ENCODE measurements around the gene RAB11FIP4.

Gene RAB11FIP4

DNA sequence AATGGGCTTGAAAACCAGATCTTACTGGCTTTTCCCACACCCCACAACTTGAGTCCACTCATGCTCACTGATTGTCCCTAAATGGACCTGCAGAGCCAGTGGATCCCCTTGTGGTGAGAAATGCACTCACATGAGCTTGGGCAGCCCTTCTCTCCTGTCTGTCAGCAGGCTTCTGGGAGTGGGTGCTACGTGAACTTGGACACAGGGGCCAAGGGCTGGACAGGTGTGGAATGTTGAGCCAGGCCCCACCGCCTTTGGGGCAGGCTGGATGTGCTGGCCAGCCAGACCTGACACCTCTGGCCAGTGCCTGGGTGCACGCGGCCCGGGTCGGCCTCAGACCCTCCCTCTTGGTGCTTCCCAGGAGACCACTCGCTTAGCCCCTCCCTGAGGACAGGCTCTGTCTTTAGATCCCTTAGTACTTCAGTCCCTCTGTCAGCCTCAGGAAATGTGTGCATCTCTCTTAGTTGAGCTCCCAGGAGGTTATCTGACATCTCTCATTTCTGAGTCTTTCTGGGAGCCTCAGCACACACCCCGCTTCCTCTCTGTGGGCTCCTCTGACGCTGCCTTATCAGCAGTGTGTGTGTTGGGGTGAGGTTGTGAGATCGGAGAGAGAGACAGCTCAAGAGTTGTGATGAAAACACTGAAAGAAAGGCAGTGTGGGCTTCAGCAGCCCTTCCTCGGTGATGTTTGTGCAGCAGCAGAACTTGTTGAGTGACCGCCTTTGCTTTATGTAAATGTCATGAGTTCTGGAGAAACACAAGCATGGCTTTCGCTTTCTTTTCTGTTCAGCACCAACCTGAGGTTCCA lies 117.0 kb downstream of the RAB11FIP4 start:
- peak; percentile 75 to 76 for DNase-seq

DNA sequence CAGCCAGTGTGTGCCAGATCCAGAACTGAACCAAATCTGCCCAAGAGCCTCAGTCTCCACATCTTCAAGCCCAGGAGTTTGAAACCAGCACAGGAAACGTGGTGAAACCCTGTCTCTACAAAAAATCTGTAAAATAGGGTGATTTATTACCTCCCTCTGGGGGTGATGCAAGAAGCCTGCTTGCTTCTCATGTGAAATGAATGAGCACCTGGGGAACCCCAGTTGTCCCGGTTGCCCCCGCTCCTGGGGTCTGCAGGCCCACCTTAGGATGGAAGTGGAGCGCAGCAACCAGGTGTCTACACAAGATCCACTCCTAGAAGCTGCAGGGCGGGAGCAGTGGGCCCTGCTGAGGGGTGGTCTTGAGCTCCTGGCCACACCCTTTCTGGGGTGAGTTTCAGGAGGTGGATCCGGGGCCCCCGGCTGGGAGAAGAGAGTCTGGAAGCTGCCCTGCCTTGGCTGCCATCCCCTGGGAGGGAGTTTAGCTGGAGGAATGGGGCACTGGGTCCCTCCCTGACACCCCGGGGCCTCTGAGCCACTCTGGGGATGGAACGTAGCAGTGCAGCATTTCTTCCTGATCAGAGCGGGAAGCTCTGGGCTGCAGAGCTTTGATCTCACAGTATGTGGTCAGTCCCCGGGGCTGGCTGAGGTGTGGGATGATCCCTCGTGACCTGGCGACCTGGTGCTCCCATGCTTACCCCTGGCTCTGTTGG lies 117.8 kb downstream of the RAB11FIP4 start:
- peak in 1 of 2 donors; percentile 17 for DNase-seq

DNA sequence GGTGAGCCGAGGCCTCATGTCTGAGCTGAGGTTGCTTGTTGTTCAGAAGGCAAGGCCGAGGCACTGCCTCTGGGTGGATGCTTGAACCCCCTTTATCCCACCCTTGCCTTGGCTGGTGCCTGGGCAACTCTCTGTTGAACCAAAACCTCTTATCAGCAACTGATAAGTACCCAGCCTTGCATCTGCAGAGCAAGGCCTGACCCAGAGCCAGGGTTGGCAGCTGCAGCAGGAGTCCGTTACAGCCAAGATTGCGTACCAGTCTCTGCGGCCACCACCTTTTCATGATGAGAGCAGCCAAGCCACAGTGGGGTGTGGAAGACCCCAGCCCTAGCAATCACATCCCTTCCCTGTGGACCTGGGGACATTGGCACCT lies 118.3 kb downstream of the RAB11FIP4 start:
- DNase-seq: no peak

DNA sequence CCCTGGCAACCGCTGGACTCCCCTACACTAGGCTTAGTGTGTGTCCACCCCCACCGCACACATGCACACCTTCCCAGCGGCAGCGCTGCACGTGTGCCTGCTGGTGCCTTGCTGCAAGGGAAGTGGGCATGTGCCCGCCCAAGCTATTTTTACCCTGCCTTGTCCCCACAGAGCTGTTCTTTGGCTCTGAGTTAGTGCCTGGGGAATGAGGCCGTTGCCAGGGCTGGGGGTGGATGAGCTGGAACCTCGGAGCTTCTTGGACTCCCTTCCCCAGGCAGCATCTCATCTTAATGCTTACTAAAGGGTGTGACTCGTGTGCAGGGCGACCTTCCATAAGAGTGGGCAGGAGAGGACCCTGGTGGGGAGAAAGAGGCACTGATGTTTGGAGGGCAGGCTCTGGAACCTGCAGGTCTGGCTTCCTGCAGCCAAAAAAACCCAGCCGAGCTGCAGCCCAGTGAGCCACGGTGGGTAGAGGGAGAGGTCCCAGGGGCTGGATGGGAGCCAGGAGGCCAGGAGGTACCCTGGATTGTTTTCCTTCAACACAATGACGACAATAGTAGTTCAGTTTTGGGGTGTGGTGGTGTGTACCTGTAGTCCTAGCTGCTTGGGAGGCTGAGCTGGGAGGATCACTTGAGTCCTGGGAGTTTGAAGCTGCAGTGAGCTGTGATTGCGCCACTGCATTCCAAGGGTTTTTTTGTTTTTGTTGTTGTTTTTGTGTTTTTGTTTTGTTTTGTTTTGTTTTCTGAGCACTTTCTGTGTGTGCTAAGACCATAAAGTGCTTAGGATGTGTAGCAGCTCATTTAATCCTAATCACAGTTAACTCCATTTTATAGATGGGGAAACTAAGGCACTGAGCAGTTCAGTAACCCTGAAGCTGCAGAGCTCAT lies 119.1 kb downstream of the RAB11FIP4 start:
- no peak for DNase-seq

DNA sequence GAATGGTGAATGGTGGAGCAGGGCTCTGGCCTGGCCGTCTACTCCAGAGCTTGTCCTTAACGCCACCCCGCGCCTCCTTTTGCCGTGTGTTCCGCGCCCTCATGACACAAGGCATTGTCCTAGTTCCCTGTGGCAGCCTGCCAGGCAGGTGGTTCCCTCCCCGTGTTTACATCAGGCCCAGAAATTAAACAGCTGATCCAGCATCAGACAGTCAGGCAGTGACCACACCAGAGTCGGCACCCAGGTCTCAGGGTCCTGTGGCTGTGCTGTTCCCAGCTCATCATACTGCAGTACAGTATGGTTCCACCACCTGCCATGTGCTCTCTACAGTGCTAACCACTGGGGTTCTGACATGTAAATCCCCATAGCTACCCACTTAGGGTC lies 119.7 kb downstream of the RAB11FIP4 start:
- DNase-seq: no peak

DNA sequence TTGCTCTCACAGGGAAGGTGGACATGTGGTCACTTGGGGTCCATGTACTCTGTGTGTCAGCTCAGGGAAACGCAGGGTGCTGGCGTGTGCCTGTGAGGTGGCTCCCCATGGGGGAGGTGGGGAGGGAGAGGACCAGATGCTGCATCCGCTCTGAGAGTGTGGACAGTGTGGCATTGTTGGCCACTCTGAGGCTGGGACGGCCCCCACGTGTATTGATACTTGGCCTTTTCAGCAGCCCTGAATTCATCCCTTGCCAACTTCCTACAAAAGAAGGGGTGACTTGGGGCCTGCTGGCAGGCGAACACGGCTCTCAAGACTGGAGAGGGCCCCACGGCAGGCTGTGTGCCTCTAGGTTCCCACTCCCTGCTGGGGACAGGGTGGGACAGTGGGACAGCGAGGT lies 120.1 kb downstream of the RAB11FIP4 start:
- DNase-seq: no peak

DNA sequence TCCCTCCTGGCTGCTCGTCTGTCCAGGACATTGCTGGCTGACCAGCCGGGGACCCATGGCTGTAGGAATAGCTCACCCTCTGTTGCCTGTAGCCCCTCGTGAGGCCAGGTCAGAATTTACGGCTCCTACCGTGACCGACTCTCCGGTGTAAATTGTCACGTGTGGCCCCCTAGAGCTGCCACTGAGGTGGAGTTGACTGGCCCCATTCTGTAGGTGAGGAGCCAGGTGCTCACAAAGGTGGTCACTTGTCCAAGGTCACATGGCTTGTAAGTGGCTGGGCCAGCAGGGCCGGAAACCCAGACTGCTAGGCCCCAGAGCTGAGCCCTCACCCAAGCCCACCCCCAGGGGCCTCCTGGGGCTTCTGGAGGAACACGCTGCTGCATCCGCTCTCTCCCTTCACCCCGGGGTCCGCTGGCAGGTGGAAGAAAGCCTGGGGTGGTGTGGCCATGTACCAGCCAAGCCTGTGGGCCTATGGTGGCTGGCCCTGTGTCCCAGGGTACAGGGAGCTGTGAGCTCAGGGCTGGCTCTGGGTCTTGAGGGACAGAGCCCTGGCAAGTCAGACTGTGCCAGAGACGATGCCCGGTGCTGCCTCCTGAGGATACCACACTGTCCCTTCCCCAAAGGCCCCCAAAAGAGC lies 120.7 kb downstream of the RAB11FIP4 start:
- no peak for DNase-seq

DNA sequence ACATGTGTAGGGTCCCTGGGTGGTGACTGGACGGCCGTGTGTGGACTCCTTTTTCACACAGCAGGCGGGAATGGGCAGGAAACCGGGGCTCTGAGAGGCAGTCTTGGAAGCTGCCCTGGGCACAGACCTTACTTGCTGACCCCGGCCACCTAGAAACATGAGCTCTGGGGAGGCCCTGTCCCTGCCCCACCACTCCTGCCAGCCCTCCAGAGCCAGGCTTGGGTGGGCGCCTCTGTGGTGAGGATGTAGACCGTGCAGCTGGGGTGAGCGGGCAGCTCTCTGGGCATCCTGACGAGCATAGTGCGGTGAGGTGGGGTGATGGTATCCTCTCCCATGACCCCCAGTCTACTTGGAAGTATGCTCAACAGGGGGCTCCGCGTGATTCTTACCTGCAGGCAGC lies 121.3 kb downstream of the RAB11FIP4 start:
- DNase-seq: no peak

DNA sequence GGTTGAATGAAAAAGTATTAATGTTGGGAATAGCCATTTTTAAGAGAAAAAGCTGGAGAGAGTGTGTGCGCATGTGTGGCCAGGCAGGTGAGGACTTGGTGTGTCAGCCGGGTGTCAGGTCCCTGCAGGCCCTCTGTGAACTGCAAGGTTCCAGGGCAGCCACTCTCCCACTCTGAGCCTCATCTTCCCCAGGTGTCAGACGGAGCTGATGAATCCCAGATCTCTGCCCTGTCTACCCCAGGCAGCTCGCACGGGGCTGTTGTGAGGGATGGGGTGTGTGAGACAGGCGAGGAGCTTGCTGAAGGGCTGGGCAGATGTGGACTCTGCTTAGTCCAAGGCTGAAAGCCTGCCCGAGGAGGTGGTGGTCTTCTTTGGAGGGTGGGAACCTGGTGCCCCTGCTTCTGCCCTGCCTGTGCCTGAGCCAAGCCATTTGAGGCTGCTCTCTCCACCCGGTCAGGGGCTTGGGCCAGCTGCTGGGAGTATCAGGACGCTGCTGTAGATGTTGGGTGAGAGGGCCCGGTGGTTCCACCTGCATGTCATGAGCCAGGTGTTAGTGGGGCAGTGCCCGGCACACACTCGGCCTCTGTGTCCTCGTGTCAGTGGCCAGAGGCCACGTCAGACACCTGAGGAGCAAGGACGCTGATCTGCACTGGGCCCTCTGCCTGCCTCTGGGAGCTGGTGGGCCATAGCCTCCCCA lies 122.4 kb downstream of the RAB11FIP4 start:
- DNase-seq: no peak

DNA sequence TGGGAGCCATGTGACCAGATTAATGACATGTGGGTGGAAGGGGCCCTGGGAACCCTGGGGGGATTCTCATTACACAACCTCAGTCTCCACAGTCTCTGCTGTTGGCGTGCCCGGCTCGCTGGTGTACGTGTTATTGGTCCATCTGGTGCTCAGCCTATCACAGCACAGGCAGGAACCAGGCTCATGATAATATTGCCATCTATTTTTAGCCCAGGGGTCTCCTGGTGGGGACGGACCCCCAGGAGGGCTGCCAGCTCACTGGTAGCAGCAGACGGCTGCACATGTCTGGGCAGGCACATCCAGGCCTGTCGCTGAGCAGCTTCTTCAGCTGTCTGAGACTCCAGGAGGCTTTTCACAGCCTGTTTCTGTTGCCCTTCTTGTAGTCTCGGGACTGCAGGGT lies 123.8 kb downstream of the RAB11FIP4 start:
- no peak for DNase-seq

DNA sequence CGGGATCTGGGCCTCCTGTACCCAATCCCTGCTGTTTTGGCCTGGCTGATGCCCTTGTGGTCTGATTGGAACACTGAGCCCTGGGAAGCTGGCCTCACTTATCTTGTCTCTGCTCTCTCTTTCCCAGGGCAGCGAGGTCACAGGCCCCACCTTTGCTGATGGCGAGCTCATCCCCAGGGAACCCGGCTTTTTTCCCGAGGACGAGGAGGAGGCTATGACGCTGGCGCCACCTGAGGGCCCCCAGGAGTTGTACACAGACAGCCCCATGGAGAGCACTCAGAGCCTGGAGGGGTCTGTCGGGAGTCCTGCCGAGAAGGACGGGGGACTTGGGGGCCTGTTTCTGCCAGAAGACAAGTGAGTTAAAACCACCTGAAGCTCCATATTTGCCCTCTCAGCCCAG lies 126.0 kb downstream of the RAB11FIP4 start:
- DNase-seq: no peak

DNA sequence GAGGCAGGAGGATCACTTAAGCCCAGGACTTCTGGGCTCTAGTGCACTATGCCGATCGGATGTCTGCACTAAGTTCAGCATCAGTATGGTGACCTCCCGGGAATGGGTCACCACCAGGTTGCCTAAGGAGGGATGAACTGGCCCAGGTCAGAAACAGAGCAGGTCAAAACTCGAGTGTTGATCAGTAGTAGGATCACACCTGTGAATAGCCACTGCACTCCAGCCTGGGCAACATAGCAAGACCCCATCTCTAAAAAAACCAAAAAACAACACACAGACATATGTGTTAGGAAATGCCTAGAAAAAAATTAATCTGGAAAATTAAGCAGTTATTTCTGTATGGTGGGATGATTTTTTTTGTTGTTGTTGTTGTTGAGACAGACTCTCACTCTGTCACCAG lies 127.0 kb downstream of the RAB11FIP4 start:
- no peak for DNase-seq

DNA sequence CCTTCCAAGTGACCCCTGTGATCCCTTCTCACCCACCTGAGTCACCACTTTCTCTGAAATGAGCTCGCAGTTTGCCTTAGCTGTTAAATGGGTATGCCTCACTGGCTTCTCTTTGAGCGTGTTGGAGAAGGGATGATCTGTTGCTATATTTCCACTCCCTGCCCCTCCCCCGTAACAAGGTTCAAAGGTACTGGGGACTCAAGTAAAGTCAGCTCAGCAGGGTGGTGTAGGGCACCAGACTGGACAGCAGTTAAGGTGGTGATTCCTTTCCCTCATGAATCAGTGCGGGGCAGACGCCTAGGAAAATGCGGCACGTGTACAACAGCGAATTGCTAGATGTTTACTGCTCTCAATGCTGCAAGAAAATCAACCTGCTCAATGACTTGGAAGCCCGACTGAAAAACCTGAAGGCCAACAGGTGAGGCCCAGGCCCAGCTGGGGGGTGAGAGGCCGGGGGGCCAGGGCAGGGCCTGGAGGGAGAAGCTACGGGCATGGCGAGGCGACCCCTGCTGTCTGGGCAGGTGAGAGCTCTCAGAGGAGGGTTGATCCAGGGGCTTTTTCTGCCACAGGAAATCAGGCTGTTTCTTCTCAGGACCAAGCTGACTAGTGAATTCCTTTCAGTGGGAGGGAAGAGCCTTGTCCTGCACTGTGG lies 130.3 kb downstream of the RAB11FIP4 start:
- DNase-seq: no peak

DNA sequence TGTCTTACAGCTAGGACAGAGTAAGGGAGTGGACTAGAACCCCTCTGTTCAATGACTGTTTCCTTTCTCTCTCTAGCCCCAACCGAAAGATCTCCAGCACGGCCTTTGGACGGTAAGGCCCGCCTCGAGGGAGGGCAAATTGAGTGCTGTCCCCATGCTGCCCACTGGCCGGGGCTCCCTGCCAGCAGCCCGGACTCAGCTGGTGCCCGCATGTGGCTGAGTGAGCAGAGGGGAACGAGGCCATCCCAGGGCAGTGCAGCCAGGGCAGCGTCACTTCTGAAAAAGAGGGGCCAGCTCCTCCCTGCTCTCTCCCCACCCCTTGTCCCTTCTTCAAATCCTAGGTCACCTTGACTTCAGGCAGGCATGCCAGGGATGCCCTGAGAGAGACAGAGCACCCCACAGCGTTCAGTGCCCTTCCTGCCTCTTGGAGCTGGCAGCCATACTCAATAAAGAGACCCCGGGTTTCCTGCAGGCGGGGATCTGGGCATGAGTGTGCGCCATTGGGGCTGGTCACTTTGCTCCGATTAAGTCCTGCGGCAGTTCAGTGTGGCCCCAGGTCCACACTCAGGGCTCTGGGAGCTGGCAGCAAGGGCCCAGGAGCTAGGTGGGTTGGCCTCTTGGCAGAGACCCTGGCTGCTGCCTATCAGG lies 130.9 kb downstream of the RAB11FIP4 start:
- DNase-seq: no peak

DNA sequence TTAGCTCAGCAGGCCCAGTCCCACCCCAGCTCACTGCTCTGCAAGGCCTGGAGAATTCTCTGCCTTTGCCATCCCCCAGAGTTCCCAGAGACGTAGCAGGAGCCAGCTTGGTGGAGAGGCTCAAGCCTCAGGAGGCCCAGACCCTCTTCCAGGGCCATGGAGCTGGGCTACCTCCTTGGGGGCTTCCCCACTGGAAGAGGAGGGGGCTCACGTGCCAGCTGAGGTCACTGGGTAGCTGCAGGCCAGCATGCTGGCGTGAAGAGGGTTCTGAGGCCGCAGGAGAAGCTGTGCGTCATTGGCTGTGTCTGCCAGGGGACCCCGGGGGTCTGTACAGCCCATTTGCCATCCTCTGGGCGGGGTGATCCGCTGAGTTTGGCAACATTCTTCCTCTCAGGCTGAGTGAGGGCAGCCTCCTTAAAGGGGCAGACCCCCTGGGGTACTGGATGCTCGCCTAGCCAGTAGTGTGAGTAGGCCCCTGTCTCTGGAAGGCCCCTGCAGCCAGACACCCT lies 131.6 kb downstream of the RAB11FIP4 start:
- DNase-seq: no peak

DNA sequence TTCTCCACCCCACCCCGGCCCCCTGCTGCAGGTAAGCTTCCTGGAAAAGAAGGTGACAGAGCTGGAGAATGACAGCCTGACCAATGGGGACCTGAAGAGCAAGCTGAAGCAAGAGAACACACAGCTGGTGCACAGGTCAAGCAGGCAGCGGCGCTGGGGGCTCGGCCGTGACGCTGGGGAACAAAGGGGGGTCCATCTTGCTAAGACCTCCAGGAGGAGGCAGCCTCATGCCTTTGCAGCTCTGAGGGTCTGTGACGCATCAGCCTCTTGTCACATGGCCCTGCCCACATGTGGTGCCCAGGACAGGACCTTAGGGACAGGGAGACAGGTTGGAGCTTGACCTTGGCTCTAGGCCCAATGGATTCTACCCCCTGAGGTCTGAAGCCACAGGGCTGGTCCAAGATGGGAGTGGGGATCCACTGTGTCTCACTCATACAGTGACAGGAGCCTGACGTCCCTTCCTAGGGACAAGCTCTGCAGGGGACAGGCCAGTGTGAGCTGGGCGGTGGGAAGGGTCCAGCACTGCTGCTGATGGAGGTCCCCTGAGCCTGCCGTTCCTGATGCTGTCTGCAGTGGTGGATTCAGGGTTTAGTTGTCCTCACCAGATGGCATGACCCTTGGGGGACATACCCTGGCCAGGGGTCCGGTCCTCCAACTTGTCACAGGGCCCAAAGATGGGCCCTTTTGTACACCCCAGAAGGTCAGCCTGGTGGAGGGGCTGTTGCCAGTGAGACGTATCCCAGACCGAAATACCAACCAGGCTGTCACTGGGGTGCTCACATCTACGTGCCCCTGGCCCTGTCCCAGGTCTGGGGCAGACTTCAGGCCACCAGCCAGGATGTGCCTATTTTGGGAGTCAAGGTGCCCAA lies 132.6 kb downstream of the RAB11FIP4 start:
- no peak for DNase-seq

DNA sequence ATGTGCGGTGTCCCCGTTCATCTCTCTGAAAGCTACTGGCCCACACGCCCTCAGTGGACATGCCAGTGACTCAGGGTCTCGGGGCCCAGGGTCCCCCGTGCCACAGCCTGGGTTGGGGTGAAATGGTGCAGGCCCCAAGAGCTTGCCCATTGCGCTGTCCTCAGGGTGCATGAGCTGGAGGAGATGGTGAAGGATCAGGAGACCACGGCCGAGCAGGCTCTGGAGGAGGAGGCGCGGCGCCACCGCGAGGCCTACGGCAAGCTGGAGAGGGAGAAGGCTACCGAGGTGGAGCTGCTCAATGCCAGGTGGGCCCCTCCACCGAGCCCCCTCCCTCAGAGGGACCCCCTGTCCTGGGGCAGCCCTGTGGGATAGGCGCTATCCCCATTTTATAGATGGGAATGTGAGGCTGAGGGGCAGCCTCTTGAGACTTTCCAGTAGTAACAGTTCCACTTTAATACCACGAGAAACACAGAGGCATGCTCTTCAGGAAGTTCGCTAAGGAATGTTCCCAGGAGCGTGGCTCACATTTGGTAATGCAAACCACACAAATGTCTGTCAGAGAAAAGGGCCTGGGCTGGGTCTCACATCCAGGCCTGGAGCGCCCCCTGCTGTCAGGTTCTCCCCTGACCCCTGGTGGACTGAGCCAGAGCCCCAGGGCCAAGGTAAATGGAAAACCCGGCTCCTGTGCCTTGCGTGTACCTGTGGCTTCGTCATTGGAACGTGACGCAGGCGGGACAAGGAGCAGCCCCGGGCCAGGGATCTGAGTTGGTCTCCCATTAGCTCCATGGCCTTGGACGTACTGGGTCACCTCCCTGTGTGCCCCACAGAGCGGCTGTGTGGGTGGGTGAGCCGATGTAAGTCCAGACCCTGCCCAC lies 133.7 kb downstream of the RAB11FIP4 start:
- peak; percentile 79 to 84 for DNase-seq

DNA sequence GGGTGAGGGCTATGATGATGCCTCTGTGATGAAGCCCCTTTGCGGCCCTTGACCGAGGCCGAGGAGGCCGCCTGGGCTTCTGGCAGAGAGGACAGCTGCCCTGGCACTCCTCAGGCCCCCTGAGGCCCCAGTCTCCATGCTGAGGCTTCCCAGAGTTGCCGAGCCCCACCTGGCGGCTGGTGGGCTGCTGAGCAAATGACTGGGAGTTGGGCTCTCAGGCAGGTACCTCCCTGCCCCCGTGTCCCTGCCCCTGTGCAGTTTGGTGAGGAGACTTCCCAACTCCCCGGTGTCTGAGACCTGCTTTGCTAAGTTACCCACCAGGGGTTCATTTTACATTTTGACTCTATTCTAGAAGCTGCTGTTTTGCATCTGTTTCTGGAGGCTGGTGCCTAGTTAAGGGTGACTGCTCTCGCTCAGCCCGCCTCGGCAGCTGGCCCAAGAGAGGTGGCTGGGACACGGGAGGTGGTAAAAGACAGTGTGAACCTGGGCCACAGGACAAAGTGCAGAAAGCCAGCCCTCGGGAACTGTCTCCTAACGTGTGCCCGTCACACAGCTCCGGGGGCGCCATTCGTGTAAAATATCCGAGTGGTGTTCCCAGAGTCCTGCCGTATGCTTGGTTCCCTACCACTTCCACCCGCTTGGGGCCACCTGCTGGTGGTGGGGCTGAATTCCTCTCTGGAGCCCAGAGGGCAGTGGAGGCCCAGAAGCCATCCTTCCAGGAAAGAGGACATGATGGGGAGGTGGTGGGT lies 134.5 kb downstream of the RAB11FIP4 start:
- no peak for DNase-seq

Measured in CD4-positive, alpha-beta T cell treated with Interleukin-1 beta for 1 hour (primary cell).